Kidney (tissue), 14 donors: ENCODE measurements around the gene CMSS1. TPM values are rescaled to one million over a fixed set of nuclear protein-coding genes. Genes with fewer than 3 reads are reported as not detected.

Experiments
- DNase-seq, 5 donors: peaks; one replicate each; pipeline ENCODE4 v3.0.0-alpha.2; 2013 to 2020
- FAIRE-seq: peaks from 2 replicates; lab custom pipeline; 2012; peaks lifted over from hg19 to GRCh38; lab: Jason Lieb, UNC
- H3K27ac ChIP-seq, 2 donors: one replicate each; pipeline ENCODE4 v1.7.0; 2013; ENCODE audit warnings: low read depth in 2 of 2, low read length in 2 of 2, inconsistent platforms in 1 of 2
- H3K27me3 ChIP-seq: one replicate; pipeline ENCODE4 v1.7.1; 2013; ENCODE audit warnings: low read length, inconsistent platforms; ENCODE audit not compliant: control insufficient read depth, insufficient read depth
- H3K36me3 ChIP-seq, 3 donors: one replicate each; pipeline versions ENCODE4 v1.7.0 to v1.7.1; 2013; ENCODE audit warnings: low read length in 3 of 3, control low read depth in 1 of 3, inconsistent platforms in 1 of 3; ENCODE audit not compliant: insufficient read depth in 3 of 3, control insufficient read depth in 2 of 3
- H3K4me1 ChIP-seq, 3 donors: one replicate each; pipeline versions ENCODE4 v1.7.0 to v1.7.1; 2013; ENCODE audit warnings: low read length in 3 of 3, inconsistent platforms in 1 of 3, low read depth in 1 of 3; ENCODE audit not compliant: control insufficient read depth in 2 of 3, insufficient read depth in 2 of 3
- H3K4me3 ChIP-seq, 3 donors: one replicate each; pipeline versions ENCODE4 v1.7.0 to v1.8.1; 2013; ENCODE audit warnings: low read length in 3 of 3, control low read depth in 1 of 3, inconsistent platforms in 1 of 3
- H3K9ac ChIP-seq, 3 donors: one replicate each; pipeline versions ENCODE4 v1.7.0 to v1.7.1; 2013; ENCODE audit warnings: low read length in 3 of 3, control low read depth in 1 of 3, inconsistent platforms in 1 of 3
- H3K9me3 ChIP-seq, 3 donors: one replicate each; pipeline versions ENCODE4 v1.7.0 to v1.7.1; 2013; ENCODE audit warnings: low read length in 3 of 3, control low read depth in 1 of 3, inconsistent platforms in 1 of 3; ENCODE audit not compliant: control insufficient read depth in 2 of 3, insufficient read depth in 1 of 3
- CTCF ChIP-seq: IDR thresholded peaks from 3 replicates; pipeline ENCODE4 v1.5.1; 2012; ENCODE audit warnings: mild to moderate bottlenecking, moderate library complexity, borderline replicate concordance; ENCODE audit not compliant: insufficient read depth; ENCODE audit errors: extremely low read depth
- intact Hi-C: fragments of 100-400 bp; cut with DNase I; formaldehyde crosslinking; loops from one replicate; pipeline ENCODE4 v1.11.1; 2022
- polyA plus RNA-seq: library from polyadenylated mRNA; stranded (reverse); fragments of 350-450 nt; fragmentation: Illumina TruSeq; extraction: RNeasy Lipid Tissue Mini Kit (QIAGEN cat#74804); gene quantifications from one replicate; pipeline ENCODE4 v1.2.3, GENCODE V29; 2014; ENCODE audit warnings: low read depth, low replicate concordance; ENCODE audit not compliant: insufficient read depth
- total RNA-seq: library from RNA; stranded (reverse); fragmentation: NEBNext Ultra II Directional; extraction: Animal tissue kit (Norgen Biotek cat#: 25700); gene quantifications from one replicate; pipeline ENCODE4 v1.2.1, GENCODE V29; 2021
- donor health status: control.
- donor health status: control.
- donor health status: control.
- donor health status: control.
- donor health status: control.
- donor health status: DM: yes; HTN: yes; CAD: no.
- donor health status: Normal renal cell carcinoma (clear cell type).

CMSS1 gene
- total and polyA plus RNA-seq, 2 donors from 2014 or later: 26.4 to 27.0 TPM

GRCh38 chr3:100084100-100084806 lies 266.6 kb downstream of the CMSS1 start:
- no peak overlapping the region for H3K9ac ChIP-seq
- TF ChIP-seq CTCF: no peak
- no peaks in the 10 kb centered on the region for H3K9me3 ChIP-seq
- no peak for DNase-seq
- H3K27ac ChIP-seq: no peak overlapping the region
- H3K4me1 ChIP-seq: peaks cover 0 to 6% (median 0%) of the 10 kb centered on the region in 3 donors
- no peak overlapping the region for H3K4me3 ChIP-seq
- intact Hi-C loops: no loop called here
- no peak for FAIRE-seq
- no peaks in the 10 kb centered on the region for H3K27me3 ChIP-seq
- no peaks in the 10 kb centered on the region for H3K36me3 ChIP-seq

- TF ChIP-seq CTCF: no peak
- H3K27me3 ChIP-seq: no peaks in the 10 kb centered on the region
- DNase-seq (no peak), FAIRE-seq (no peak)
- no peaks in the 10 kb centered on the region for H3K9me3 ChIP-seq
- intact Hi-C loops: no loop called here
- H3K4me1 ChIP-seq: peaks cover 2 to 13% (median 3%) of the 10 kb centered on the region in 3 donors
- H3K4me3 ChIP-seq: no peak overlapping the region
- H3K9ac ChIP-seq: no peak overlapping the region
- H3K27ac ChIP-seq: no peak overlapping the region
- H3K36me3 ChIP-seq: no peaks in the 10 kb centered on the region
Measured at GRCh38 chr3:100086401-100086800, 268.7 kb downstream of the CMSS1 start.

- FAIRE-seq: no peak
- no peak overlapping the region for H3K9ac ChIP-seq
- no peak for DNase-seq
- peaks cover 2 to 13% (median 3%) of the 10 kb centered on the region in 3 donors for H3K4me1 ChIP-seq
- no peak for TF ChIP-seq CTCF
- H3K4me3 ChIP-seq: no peak overlapping the region
- H3K27me3 ChIP-seq: no peaks in the 10 kb centered on the region
- H3K9me3 ChIP-seq: no peaks in the 10 kb centered on the region
- H3K27ac ChIP-seq: no peak overlapping the region
- H3K36me3 ChIP-seq: no peaks in the 10 kb centered on the region
- intact Hi-C loops: no loop called here
Measured at GRCh38 chr3:100087198-100087597, 269.5 kb downstream of the CMSS1 start.
